Mesothelial cell of epicardium (in vitro differentiated cells): ENCODE data around the gene FAAH. TPM values are rescaled to one million over a fixed set of nuclear protein-coding genes. Genes with fewer than 3 reads are reported as not detected.

Experiments used
- DNase-seq, 2 experiments: peaks; one replicate each; pipeline ENCODE4 v3.0.0; 2021; ENCODE audit warnings: low spot score in 2 of 2; ENCODE audit not compliant: unreplicated experiment in 2 of 2
- H3K27ac Mint-ChIP-seq: 2 replicates; pipeline ENCODE4 v1.8.0; 2021; ENCODE audit warnings: mixed read lengths
- H3K27me3 Mint-ChIP-seq: 2 replicates; pipeline ENCODE4 v1.8.0; 2021; ENCODE audit warnings: low read depth, mixed read lengths
- H3K36me3 Mint-ChIP-seq: 2 replicates; pipeline ENCODE4 v1.8.0; 2021; ENCODE audit warnings: mixed read lengths
- H3K4me1 Mint-ChIP-seq: 2 replicates; pipeline ENCODE4 v1.8.0; 2021; ENCODE audit warnings: mixed read lengths
- H3K4me3 Mint-ChIP-seq: 2 replicates; pipeline ENCODE4 v1.8.0; 2021; ENCODE audit warnings: mild to moderate bottlenecking, moderate library complexity, mixed read lengths
- H3K9me3 Mint-ChIP-seq: 2 replicates; pipeline ENCODE4 v1.8.0; 2021; ENCODE audit warnings: mixed read lengths
- total RNA-seq: library from RNA; stranded (reverse); gene quantifications from 3 replicates; pipeline ENCODE4 v1.2.1, GENCODE V29; 2021
- TF ChIP-seq, protein P1 (sequence below): fragments of 200-600 bp; sonication (generic); IDR thresholded peaks from one replicate; pipeline ENCODE4 v1.5.0; 2021; ENCODE audit warnings: antibody characterized with exemption; ENCODE audit not compliant: unreplicated experiment

FAAH gene
- total RNA-seq, 1 donor from 2014 or later: 35.0 TPM

DNA sequence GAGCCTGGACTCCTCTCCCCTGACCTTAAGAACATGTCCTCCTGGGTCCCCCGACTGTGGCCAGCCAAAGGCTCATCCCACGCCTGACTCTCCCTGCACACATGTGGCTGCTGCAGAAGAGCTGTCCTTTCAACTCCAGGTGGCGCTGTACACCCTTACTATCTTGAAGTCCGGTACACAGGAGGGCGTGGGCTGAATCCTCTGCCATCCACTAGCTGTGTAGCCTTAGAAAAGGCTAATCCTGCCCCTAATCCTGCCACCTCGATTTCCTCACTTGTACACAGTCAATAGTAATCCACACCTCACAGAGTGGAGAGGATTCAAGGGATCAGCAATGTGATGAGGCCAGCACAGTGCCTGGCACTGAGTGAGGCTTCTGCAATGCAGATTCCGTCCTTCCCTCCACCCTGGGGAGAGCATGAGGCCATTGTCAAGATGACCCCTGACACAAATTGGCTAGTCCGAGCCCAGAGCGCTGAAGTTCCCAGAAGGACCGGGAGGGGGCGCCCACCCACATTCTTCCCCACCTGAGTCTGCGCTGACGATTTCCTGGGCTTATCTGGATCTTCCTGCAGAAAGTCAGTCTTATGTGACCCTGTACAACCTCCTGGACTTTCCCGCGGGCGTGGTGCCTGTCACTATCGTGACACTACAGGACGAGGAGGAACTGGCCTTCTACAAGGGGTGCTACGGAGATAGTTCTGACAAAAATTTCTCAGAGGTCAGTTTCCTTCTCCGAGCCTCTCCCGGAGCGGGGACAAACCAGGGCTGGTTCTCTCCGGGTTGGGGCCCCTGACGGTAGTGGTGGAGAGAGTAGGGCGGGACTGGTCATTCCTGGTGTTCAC lies 48.4 kb downstream of the FAAH start:
- Mint-ChIP-seq H3K27me3 (peaks cover 78% of the 10 kb centered on the region), H3K36me3 (no peaks in the 10 kb centered on the region), H3K4me3 (peak overlapping the region; percentile 77), H3K4me1 (peaks cover 3% of the 10 kb centered on the region), H3K27ac (peak overlapping the region; percentile 75), H3K9me3 (no peaks in the 10 kb centered on the region)
- TF ChIP-seq, protein P1, sequence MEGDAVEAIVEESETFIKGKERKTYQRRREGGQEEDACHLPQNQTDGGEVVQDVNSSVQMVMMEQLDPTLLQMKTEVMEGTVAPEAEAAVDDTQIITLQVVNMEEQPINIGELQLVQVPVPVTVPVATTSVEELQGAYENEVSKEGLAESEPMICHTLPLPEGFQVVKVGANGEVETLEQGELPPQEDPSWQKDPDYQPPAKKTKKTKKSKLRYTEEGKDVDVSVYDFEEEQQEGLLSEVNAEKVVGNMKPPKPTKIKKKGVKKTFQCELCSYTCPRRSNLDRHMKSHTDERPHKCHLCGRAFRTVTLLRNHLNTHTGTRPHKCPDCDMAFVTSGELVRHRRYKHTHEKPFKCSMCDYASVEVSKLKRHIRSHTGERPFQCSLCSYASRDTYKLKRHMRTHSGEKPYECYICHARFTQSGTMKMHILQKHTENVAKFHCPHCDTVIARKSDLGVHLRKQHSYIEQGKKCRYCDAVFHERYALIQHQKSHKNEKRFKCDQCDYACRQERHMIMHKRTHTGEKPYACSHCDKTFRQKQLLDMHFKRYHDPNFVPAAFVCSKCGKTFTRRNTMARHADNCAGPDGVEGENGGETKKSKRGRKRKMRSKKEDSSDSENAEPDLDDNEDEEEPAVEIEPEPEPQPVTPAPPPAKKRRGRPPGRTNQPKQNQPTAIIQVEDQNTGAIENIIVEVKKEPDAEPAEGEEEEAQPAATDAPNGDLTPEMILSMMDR: peak; percentile 93
- peak in 1 of 2 experiments; percentile 86 for DNase-seq

DNA sequence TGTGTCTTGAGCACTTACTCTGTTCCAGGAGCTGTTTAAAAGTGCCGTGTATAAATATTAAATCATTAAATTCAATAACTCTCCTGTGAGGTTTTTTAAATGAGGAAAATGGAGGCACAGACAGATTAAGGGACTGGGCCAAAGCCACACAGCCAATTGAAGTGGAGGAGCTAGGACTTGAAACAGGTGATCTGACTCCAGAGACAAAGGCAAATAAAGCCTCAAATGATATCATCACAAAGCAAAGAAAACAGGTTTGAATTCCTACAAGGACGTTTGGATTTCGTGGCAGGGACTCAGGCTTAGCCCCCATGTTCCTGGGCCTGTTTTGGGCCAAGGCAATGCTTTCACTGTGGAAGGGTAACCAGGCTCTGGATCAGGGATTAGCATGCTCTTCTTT lies 50.3 kb downstream of the FAAH start:
- H3K4me3 Mint-ChIP-seq: no peak overlapping the region
- DNase-seq: no peak
- H3K27me3 Mint-ChIP-seq: peaks cover 80% of the 10 kb centered on the region
- TF ChIP-seq, protein P1: no peak
- H3K27ac Mint-ChIP-seq: no peak overlapping the region
- H3K36me3 Mint-ChIP-seq: no peaks in the 10 kb centered on the region
- H3K9me3 Mint-ChIP-seq: no peaks in the 10 kb centered on the region
- H3K4me1 Mint-ChIP-seq: peaks cover 11% of the 10 kb centered on the region

DNA sequence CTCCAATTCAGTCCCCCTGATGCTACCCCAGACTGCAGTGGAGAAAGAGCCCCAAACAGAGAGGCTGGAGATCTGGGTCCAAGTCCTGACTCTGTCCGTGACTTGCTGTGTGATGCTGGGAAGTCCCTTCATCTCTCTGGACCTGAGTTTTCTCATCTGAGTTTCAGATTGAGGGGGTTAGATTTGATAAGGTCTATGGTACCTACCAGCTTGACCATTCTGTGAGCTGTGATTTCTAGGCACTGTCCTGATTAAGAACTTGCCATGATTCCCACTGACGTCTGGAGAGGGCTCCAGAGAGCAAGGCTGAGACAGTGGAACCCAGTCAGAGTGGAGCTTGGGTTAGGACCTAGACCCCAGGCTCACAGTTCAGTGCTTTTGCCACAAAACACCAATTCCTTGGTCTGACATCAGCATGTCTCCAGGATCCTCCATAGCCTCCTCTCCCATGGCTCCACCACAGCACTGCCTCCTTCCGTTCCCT lies 51.7 kb downstream of the FAAH start:
- H3K4me1 Mint-ChIP-seq: peaks cover 11% of the 10 kb centered on the region
- no peaks in the 10 kb centered on the region for H3K9me3 Mint-ChIP-seq
- no peak overlapping the region for H3K27ac Mint-ChIP-seq
- DNase-seq: no peak
- H3K36me3 Mint-ChIP-seq: no peaks in the 10 kb centered on the region
- H3K27me3 Mint-ChIP-seq: peaks cover 84% of the 10 kb centered on the region
- TF ChIP-seq, protein P1: no peak
- no peak overlapping the region for H3K4me3 Mint-ChIP-seq

DNA sequence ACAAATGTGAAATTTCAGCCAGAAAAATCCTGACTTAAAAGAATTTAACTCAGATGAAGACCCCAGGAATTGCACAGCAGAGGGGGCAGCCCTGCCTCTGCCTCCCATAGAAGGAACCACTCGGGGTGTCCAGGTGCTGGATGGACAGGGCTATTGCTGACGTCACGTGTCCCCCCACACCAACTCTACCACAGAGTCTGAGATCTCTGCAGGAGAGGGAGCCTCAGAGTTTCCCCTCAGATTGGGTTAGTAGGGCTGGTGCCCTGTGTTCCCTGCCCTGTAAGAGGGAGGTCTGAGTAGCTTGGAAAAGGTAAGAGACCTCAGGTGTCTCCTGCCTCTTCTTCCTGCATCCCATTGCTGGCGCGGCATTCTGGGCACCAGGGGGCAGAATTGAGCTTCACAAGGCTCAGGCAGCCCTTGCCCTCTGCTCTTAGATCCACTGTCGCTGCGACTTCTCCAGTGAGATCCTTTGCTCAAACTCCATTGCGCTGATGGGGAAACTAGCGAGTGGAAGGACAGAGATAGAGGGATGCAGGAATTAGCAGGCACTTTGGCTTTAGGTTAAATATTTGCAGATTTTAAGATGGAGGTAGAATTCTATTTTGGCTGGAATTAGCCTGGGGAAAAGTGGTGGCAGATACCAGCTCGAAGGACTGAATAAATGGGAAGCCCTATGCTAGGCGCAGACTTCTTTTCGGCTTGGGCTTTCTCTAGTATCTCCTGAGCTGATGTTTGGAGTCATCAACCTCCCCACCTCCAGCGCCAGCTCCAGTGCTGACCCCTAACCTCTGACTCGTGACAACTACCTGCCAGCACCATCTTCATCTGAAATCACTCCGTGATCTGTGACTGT lies 52.8 kb downstream of the FAAH start:
- DNase-seq: peak; percentile 63 to 91
- peaks cover 11% of the 10 kb centered on the region for H3K4me1 Mint-ChIP-seq
- TF ChIP-seq, protein P1: peak; percentile 73

DNA sequence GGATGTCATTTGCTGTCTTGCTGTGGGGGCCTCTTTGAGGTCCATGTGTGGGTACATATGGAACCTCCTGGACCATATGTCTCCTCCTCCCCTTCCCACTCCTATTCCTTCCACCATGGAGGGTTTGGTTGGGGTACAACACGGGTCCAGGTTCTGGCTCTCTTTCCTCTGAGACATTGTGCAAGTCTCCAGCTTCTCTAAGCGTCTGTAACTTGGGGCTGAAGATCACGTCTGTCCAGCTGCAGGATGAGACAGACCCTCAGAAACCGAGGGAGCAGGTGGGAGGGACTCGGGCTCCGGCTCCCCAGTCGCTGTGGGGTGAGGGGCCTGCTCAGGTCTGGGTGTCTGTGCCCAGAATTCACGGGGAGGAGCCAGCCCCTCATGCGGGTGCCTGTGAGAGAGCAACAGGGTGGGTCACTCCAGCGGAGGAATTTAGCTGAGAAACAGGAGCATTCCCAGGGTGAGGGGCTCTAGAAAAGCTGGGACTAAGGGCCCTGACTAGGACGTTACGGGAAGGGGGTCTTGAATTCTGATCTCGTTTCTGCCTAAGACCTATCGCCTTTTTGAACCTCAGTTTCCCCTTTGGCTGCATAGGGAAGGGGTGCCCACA lies 53.5 kb downstream of the FAAH start:
- Mint-ChIP-seq H3K4me1 (peaks cover 13% of the 10 kb centered on the region), H3K36me3 (no peaks in the 10 kb centered on the region), H3K27me3 (peaks cover 92% of the 10 kb centered on the region), H3K4me3 (peak overlapping the region; percentile 47), H3K27ac (no peak overlapping the region), H3K9me3 (no peaks in the 10 kb centered on the region)
- TF ChIP-seq, protein P1: no peak
- no peak for DNase-seq

More for the DNA sequence above, 52.8 kb downstream of the FAAH start:
- H3K9me3 Mint-ChIP-seq: no peaks in the 10 kb centered on the region
- no peak overlapping the region for H3K4me3 Mint-ChIP-seq
- peaks cover 91% of the 10 kb centered on the region for H3K27me3 Mint-ChIP-seq
- no peaks in the 10 kb centered on the region for H3K36me3 Mint-ChIP-seq
- no peak overlapping the region for H3K27ac Mint-ChIP-seq
